Transverse colon (tissue), 4 donors: Measurements from ENCODE around the gene TRAF6. TPM values are rescaled to one million over a fixed set of nuclear protein-coding genes. Genes with fewer than 3 reads are reported as not detected.
"Not testable (repeated sequence)": the region's sequence is repeated elsewhere in the genome, so short reads cannot be mapped to it uniquely, and the experiment has no call there.

Source experiments
- DNase-seq: peaks from one replicate; pipeline ENCODE4 v3.0.0-alpha.2; 2019
- H3K27ac ChIP-seq, 4 donors: fragments of 200-600 bp; sonication (generic); 2 replicates each; pipeline ENCODE4 v1.5.1; 2016 to 2018; ENCODE audit warnings: inconsistent platforms in 4 of 4
- H3K27me3 ChIP-seq: fragments of 200-600 bp; sonication (generic); 2 replicates; pipeline ENCODE4 v1.5.1; 2017; ENCODE audit warnings: inconsistent platforms
- H3K36me3 ChIP-seq, 4 donors: fragments of 200-600 bp; sonication (generic); 2 replicates each; pipeline ENCODE4 v1.5.1; 2017 to 2019; ENCODE audit warnings: inconsistent platforms in 4 of 4
- H3K4me1 ChIP-seq, 4 donors: fragments of 200-600 bp; sonication (generic); 2 replicates each; pipeline ENCODE4 v1.5.1; 2017 to 2020; ENCODE audit warnings: inconsistent platforms in 4 of 4
- H3K4me3 ChIP-seq, 4 donors: fragments of 200-600 bp; sonication (generic); 1 replicate in 1 of 4; 2 replicates in 3 of 4; pipeline versions ENCODE4 v1.5.1 to v1.6.1; 2017 to 2019; ENCODE audit warnings: inconsistent platforms in 4 of 4
- H3K9me3 ChIP-seq, 2 donors: fragments of 200-600 bp; sonication (generic); 2 replicates each; pipeline ENCODE4 v1.5.1; 2017 to 2019; ENCODE audit warnings: inconsistent platforms in 2 of 2
- CTCF ChIP-seq, 5 experiments: fragments of 200-600 bp in 3 of 5; fragments of 450-650 bp in 2 of 5; sonication (generic) in 3 of 5; IDR thresholded peaks; 1 replicate in 2 of 5; 2 replicates in 3 of 5; pipeline ENCODE4 v1.5.1; 2016 to 2017; ENCODE audit warnings: antibody characterized with exemption in 5 of 5, inconsistent platforms in 3 of 5, mild to moderate bottlenecking in 2 of 5, moderate library complexity in 1 of 5
- EP300 ChIP-seq: sonication (generic); formaldehyde crosslinking; IDR thresholded peaks from one replicate; pipeline ENCODE4 v1.6.1; 2017; ENCODE audit warnings: antibody characterized with exemption, low read depth
- POLR2A ChIP-seq: fragments of 450-650 bp; IDR thresholded peaks from one replicate; pipeline ENCODE4 v1.6.1; 2016; ENCODE audit warnings: antibody characterized with exemption, mild to moderate bottlenecking, moderate library complexity
- POLR2AphosphoS5 ChIP-seq, 3 donors: sonication (generic); formaldehyde crosslinking; IDR thresholded peaks; one replicate each; pipeline ENCODE4 v1.6.1; 2016; ENCODE audit warnings: antibody characterized with exemption in 3 of 3
- WGBS, 2 donors: methylation state at CpG; one replicate each; pipeline ENCODE4 v1.1.5; 2018; ENCODE audit warnings: low coverage in 1 of 2; 5-methylcytosine and 5-hydroxymethylcytosine counted together
- in situ Hi-C, 4 donors: fragments of 200-750 bp; cut with MboI; loops; one replicate each; pipeline versions ENCODE4 v1.15.0 to v1.15.1; 2017; ENCODE audit warnings: low sequenced_read_pairs in 3 of 4, low pct_ligation_motif_present in 1 of 4, low pct_unique_long_range_greater_than_20kb in 1 of 4
- intact Hi-C: fragments of 100-400 bp; cut with DNase I; formaldehyde crosslinking; loops from one replicate; pipeline ENCODE4 v1.15.1; 2023; ENCODE audit warnings: low total_unique reads
- total RNA-seq, 4 donors: library from RNA; depleted of rRNA; stranded (reverse); fragments of >200 nt; gene quantifications; one replicate each; pipeline ENCODE4 v1.1.0, GENCODE V29; 2016

TRAF6 gene
- total RNA-seq, 4 donors from 2014 or later: 0.80 to 16.4 (median 10.4) TPM

- in situ Hi-C loops (loop anchor here in 1 of 4 donors (25.0 kb wide), 1 partner anchor 873 kb away; the partner anchor contains the start of gene FJX1), intact Hi-C loops (loop anchor here (10.0 kb wide), 1 partner anchor 191 kb away; the partner anchor contains the start of gene PRR5L)
- Histone ChIP-seq H3K9me3 (no peaks in the 10 kb centered on the region), H3K36me3 (peaks cover 0 to 22% (median 6%) of the 10 kb centered on the region in 4 donors), H3K27ac (no peak overlapping the region), H3K27me3 (no peaks in the 10 kb centered on the region), H3K4me3 (no peak overlapping the region), H3K4me1 (peaks cover 0 to 6% (median 0%) of the 10 kb centered on the region in 4 donors)
- 67 to 78% methylated on average over 3 to 6 of the region's 6 CpGs for WGBS, 2 donors
- no peak for TF ChIP-seq POLR2AphosphoS5 (IDR thresholded peaks at IDR 0.05)
- TF ChIP-seq CTCF (IDR thresholded peaks at IDR 0.05): no peak
- DNase-seq: no peak
These were observed 24.6 kb downstream of the TRAF6 start for GRCh38 chr11:36485298-36486002.

GRCh38 chr11:36483042-36483441 is 27.0 kb downstream of the TRAF6 start:
- in situ Hi-C loops: loop anchor here in 1 of 4 donors (25.0 kb wide), 1 partner anchor 871 kb away; the partner anchor contains the start of gene FJX1
- H3K27me3 ChIP-seq, DNase-seq, H3K27ac ChIP-seq, H3K4me3 ChIP-seq, H3K9me3 ChIP-seq, H3K36me3 ChIP-seq, H3K4me1 ChIP-seq: not testable (repeated sequence)
- intact Hi-C loops: loop anchor here (10.0 kb wide), 1 partner anchor 188 kb away; the partner anchor contains the start of gene PRR5L
- 90 to 93% methylated on average over 2 to 3 of the region's 4 CpGs for WGBS, 2 donors

- TF ChIP-seq POLR2A: no peak
- no peak for TF ChIP-seq CTCF (IDR thresholded peaks at IDR 0.05)
- TF ChIP-seq POLR2AphosphoS5 (IDR thresholded peaks at IDR 0.05): no peak
- no peak for TF ChIP-seq EP300
- Histone ChIP-seq H3K4me1 (peaks cover 0 to 3% (median 0%) of the 10 kb centered on the region in 4 donors), H3K27me3 (no peaks in the 10 kb centered on the region), H3K9me3 (no peaks in the 10 kb centered on the region), H3K27ac (no peak overlapping the region), H3K36me3 (peaks cover 0 to 4% (median 0%) of the 10 kb centered on the region in 4 donors), H3K4me3 (no peak overlapping the region)
- DNase-seq: no peak
- in situ Hi-C loops (loop anchor here in 1 of 4 donors (25.0 kb wide), 1 partner anchor 869 kb away; the partner anchor contains the start of gene FJX1), intact Hi-C loops (loop anchor here (10.0 kb wide), 1 partner anchor 186 kb away; the partner anchor contains the start of gene PRR5L)
These were observed 29.2 kb downstream of the TRAF6 start for GRCh38 chr11:36480833-36481232.

- no peak for TF ChIP-seq EP300
- TF ChIP-seq CTCF (IDR thresholded peaks at IDR 0.05): peak in 4 of 5 experiments; percentile 27 to 44 (median 39)
- no peak overlapping the region for H3K27ac ChIP-seq
- H3K9me3 ChIP-seq: no peaks in the 10 kb centered on the region
- peaks cover 0 to under 1% (median 0%) of the 10 kb centered on the region in 4 donors for H3K36me3 ChIP-seq
- intact Hi-C loops (no loop called here), in situ Hi-C loops (loop anchor here in 3 of 4 donors (10.0 to 25.0 kb wide), 2 partner anchors 184 to 867 kb away; partner anchors contain the start of genes PRR5L (in 2 of the 3) and FJX1 (in 1 of the 3))
- H3K4me3 ChIP-seq: no peak overlapping the region
- H3K27me3 ChIP-seq: no peaks in the 10 kb centered on the region
- DNase-seq: peak; percentile 30
- peaks cover 0 to 3% (median 0%) of the 10 kb centered on the region in 4 donors for H3K4me1 ChIP-seq
- 0 to 31% methylated on average over 1 to 2 of the region's 2 CpGs for WGBS, 2 donors
These were observed 31.3 kb downstream of the TRAF6 start for GRCh38 chr11:36478700-36479329.
